Stimulated activated CD8-positive, alpha-beta memory T cell treated with anti-CD3 and anti-CD28 coated beads, Interleukin-2, amount 100 ng/mL, for 1 hour (primary cell): ENCODE results near the gene LHX2.

Experiments
- DNase-seq, 2 donors: peaks; one replicate each; pipeline ENCODE4 v3.0.0-alpha.2; 2020; ENCODE audit warnings: low read depth in 2 of 2

Gene LHX2

DNA sequence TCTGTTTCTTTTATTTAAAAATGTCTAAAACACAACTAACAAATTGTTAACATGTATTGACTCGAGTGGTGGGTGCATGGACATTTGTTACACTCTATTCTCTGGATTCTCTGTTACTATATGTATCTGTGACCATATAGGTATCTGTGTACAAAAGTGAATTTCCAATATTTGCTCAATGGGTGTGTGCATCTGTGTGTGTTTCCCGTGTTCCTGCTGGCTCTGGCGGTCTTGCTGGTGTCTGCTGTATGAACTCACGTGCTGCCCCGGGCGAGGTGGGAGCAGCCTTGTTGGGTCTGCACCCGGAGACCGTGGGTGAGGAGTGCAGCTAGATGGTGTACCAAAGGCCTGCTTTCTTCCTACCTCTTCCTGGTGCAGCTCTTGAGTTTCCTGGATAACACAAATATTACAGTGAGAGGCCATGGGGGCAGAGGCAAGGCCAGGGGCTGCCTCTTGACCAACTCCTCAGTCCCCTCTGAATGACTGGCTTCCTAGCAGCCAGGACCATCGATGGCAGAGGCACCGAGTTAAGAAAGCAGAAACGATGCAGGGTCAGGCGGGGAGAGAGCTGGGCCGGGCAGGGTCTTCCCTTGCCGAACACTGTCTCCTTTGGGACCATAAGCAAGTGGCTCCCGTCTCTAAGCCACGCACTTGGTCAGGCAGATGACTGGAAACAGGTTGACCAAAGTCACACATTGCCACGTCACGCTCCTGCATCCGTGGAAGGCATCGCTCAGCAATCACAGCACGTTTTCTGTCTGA is 49.5 kb downstream of the LHX2 start:
- DNase-seq = no peak

DNA sequence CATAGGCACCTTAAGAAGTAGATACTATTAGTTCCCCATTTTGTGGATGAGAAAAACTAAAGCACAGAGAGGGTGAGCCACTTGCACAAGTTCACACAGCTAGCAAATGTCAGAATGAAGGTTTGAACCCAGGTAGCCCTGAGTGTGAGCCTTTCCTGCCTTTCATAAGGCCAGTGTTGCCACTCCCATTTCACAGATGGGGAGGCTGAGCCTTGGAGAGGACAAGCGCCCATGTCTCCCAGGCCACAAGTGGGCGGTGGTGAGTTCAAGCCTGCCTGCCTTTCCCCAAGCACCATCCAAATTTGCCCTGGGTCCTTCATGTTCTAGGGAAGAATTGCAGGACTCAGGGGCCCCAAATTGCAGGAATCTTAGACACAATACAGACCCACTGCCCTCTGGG is 50.6 kb downstream of the LHX2 start:
- DNase-seq = no peak

DNA sequence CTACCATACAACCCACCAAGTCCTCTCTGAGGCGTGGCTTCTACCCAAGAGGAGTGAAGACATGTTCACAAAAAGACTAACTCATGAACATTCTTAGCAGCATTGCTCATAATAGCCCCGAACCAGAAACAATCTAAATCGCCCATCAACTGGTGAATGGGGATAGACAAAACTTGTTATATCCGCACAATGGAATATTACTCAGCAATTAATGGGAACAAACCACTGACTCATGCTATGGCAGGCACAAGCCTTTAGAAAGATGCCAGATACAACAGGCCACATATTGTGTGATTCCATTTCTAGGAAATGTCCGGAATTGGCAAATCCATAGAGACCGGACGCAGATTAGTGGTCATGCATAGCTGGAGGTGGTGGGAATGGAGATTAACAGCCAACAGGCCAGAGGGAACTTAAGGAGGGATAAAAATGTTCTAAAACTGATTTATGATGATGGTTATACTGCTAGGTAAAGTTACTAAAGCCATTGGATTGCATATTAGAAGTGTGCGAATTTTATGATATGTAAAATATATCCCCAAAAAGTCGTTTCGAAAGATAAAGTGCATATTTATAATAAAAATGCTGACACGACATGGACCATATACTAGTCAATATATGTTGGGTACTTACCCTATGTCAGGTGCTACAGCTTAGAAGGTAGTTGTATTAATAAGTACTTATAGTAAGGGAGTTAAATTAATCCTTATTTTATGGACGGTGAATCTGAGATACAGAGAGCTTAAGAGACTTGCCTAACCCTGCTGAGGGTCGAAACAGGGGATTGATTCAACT is 55.4 kb downstream of the LHX2 start:
- DNase-seq = no peak

DNA sequence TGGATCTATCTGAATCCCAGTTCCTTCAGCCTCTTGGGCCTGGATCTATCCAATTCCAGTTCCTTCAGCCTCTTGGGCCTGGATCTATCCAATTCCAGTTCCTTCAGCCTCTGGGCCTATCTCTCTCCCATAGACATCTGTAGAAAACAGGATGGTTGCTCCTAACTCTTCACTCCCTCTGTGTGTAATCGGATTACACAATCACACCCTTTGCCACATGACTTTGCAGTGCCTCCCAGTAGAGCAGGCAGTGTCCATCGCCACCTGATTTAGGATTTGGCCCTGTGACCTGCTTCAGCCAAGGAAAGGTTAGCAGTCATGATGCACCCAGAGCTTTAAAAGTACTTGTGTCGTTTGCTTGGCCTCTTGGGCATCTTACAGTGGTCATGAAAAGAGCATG is 56.7 kb downstream of the LHX2 start:
- no peak for DNase-seq

DNA sequence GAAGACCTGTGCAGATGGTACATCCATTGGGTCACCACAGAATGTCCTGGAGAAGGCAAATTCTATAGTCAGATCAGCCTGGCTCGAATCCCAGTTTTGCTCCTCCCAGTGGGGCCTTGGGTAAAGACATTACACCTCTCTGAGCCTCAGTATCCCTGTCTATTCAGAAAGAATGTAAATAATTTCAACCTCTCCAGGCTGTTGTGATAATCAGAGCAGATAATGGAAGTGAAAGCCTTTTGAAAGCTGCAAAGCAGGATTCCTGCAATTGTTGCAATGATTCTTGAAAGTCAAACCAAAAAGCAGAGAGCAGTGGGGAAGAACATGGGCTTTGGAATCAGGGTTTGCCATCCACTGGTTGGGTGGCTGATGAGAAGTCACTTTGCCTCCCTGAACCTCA is 63.2 kb downstream of the LHX2 start:
- DNase-seq = no peak

DNA sequence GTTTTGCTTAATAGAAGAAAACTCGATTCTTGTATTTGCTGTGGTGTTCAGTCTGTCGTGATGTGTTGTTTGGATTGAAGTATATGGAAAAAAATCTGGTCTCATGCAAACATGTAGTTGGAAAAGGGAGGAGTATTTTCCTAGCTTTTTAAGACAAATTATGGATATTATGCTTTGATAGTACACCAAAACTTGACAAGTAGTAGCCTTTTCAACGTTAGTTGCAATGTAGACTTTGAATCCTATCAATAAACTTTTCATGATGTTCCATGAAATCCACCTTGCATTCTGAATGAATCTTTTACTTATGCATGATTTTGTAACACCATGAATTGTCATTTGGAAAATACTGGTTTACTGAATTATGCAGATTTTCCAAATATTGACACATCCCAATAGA is 64.2 kb downstream of the LHX2 start:
- DNase-seq = no peak

DNA sequence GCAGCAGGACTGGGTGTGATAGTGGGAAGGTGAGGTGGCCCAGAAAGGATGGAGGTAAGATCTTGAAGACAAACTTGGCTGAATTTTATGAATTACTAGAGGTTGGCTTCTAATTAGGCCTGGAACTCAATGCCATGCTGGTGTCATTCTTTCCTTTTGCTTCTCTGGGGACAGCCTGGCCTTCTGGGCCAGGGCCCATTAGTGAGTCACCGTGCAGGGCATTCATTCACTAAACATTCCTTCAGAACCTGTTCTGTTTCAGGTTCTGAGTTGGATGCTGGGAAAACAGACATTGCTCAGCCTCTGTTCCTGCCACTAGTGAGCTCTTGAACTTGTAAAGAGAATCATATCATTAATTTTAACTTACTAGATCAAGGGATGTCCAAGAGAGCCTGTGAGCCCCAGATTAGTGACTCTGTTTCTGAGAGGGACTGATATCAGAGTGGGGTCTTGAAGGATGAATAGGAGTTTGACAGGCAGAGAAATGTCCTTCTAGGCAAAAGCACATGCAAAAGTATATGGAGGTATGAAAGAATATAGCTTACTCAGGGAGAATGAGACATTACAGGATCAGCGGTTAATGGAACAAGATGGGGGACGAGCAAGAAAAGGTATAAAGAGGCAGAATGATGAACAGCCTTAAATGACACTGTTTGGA is 66.5 kb downstream of the LHX2 start:
- DNase-seq = no peak

DNA sequence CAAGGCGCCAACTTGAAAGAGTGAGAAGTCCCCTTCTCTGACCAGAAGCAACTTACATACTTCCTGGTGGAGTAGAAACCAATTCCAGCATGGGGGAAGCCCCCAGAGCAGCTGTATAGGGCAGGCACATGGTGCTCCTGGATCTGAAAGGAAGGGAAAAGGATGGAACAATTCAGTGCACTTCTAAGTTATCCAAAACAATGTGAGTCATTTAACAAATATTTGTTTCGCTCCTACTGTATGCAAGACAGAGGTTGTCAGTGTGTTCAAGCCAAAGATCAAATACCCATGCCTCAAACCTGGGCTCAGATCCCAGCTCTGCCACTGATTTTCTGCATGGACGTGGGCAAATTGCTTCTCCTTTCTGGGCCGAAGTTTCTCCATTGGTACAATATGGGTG is 67.1 kb downstream of the LHX2 start:
- DNase-seq = no peak

DNA sequence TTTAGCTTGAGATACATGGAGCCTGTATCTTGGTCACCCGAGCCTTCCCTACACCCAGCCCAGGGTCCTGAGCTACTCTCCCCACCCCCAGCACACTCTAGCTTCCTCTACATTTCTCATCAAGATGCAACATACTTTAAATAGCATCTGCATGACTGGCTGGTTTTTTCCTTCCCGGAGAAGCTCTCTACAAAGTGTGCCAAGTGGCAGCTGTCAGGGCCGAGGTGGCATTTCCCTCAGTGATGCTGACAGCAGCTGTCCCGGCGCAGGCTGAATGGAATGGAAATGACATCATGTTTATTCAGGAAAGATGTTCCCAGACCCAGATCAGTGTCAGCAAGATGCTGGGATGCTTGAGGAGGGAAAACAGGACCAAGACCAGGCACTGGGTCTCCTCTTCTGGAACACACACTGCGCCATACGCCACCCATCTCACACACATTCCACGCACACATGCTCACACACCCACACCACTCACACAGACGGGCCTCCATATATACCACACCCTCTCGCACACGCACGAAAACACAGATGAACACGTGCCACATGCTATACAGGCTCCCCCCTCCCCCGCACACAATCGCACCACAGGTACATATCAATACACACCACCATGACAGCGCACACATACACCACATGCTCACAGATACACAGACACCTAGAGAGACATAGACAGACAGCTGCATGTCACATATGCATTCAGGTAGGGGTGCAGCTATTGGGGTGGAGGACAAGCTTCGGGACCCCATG is 67.8 kb downstream of the LHX2 start:
- DNase-seq = no peak

DNA sequence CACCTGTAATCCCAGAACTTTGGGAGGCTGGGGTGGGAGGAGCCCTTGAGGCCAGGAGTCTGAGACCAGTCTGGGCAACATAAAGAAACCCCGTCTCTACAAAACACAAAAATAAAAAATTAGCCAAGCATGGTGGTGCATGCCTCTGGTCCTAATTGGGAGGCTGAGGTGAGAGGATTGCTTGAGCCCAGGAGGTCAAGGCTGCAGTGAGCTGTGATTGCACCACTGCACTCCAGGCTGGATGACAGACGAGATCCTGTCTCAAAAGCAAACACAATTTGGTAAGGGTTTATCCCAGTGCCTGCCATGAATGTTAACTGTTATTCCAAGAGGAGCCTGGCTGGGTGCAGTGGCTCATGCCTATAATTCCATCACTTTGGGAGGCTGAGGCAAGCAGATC is 71.1 kb downstream of the LHX2 start:
- DNase-seq = no peak
